GM21717 (cell line): ENCODE results near the gene PRKAB1.

Experiments used
- ATAC-seq: cut with Tn5 transposase; IDR thresholded peaks from one replicate; pipeline ENCODE4 v1.9.1; 2021; ENCODE audit warnings: mild to moderate bottlenecking, moderate library complexity; ENCODE audit not compliant: unreplicated experiment

PRKAB1 gene

DNA sequence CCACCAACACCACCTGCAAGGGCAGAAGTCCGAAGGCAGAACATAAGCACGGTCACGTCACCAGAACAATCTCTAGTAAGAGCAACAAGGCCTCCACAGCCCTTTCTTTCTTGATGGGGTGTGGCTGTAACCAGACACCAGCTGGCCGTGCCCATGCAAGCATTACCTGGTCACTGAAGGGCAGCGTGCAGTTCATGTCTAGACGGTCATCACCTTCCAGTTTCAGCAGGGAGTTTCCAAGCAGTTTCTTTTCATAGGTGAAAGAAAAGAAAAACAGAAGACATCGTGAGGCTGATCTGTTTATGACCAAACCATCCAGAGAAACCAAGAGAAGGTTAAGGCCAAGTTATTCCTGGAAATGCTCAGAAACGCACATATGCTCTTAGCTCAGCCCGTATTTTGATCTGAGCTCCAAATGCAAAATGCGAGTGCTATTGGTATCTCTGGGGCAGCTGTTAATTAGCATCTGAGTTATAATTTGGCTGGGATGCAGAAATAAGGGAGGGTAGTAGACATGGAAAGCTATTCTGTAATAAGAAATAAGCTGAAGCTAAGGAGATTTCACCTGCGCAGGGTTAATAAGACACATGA is 42.5 kb downstream of the PRKAB1 start:
- ATAC-seq, result no peak

DNA sequence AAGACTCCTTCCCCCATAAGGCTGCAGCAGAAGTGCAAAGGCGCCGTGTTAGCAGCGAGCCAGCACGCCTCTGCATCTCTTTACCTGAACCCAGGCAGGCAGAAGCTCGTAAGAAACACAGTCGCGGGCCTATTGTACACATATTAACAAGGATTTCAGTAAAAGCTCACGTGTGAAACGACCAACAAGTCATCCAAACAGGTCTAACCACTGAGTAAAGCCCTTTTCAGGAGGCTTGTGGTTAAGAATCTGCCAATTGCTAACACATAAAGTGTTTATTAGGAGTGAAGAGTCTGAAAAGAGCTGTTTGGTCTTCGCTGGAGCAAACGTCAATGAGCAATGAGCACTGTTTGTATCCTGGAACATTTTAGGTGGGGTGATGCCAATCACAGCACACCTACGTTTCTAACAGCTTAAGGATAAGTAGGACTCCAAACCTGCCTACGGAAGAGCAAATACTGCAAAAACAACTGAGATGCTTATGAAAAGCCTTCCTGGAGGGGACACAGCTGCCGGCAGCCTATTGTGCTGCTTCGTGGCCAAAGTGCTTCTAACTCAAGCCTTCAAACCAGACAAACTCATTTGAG is 43.1 kb downstream of the PRKAB1 start:
- no peak for ATAC-seq

DNA sequence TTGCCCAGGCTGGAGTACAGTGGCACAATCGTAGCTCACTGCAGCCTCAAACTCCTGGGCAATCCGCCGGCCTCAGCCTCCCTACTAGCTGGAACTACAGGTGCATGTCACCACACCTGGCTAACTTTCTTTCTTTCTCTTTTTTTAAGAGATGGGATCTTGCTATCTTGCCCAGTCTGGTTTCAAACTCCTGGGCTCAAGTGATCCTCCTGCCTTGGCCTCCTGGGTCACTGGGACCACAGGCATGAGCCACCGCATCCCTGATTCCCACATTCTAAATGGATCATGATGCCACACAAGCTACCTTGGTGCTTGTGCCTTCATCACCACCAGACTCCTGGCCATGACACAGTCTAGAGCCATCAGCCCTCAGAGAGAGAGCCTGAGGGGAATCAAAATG is 43.8 kb downstream of the PRKAB1 start:
- ATAC-seq, result no peak

DNA sequence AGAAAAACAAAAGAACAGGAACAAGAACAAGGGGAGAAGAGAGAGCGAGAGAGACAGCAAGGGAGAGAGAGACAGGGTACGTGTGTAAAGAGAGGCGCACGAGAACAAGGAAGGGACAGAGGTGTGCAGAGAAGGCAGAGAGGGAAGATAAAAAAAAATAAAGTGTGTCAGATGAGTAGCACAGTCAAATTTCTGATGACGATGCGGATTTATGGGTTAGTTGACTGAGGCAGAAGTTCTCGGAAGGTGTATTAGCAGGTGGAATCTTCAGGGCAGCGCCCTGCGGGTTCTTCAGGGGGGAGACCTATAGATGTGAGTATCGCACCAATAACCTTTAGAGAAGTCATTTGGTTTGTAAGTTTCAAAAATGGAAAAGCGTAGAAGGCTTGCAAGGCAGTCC is 44.8 kb downstream of the PRKAB1 start:
- no peak for ATAC-seq

DNA sequence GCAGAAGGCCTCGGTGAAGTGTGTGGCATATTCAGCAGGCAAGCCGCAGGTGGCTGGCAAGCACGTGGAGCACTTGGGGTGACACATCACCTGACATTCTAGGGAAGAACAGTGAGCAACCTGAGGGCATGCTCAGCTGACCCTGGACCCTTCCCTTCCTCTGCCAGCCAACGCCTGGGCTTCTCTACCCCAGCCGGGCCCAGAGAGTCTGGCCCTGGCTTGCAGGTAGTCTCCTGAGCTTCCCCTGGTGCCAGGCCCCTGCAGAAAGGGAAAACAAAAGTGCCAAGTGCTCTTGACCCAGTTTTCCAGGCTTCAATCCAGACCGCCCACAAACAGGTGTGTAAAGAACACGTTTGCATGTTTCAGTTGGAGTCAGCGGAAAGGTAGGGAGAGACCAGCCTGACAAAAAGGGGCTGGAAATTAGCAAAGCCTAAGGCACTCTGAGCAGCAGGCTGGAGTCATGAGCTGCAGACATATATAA is 45.7 kb downstream of the PRKAB1 start:
- no peak for ATAC-seq

DNA sequence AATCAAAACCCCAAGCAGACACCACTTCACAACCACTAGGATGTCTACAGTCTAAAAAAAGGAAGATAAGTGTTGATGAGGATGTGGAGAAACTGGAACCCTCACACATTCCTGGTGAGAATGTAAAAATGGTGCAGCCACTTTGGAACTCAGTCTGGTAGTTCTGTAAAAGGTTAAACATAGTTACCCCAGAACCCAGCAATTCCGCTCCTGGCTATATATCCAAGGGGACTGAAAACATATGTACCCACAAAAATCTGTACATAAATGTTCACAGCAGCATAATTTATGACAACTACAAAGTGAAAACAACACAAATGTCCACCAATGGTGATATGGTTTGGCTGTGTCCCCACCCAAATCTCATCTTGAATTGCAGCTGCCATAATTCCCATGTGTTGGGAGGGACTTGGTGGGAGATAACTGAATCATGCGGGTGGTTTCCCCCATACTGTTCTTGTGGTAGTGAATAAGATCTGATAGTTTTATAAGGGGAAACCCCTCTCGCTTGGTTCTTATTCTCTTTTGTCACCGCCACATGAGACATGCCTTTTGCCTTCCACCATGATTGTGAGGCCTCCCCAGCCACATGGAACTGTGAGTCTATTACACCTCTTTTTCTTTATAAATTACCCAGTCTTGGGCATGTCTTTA is 46.8 kb downstream of the PRKAB1 start:
- ATAC-seq, result no peak

DNA sequence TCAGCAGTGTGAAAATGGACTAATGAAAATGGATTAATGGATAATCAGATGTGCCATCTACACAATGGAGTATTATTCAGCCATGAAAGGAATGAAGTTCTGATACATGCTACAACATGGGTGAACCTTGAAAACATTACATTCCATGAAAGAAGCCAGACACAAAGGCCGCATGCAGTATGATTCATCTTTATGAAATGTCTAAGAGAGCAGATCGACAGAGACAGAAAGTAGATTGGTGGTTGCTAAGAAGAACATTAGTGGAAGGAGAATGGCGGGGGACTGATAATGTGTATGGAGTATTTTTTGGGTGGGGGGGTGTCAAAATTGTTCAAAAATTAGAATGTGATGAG is 47.3 kb downstream of the PRKAB1 start:
- ATAC-seq, result no peak

DNA sequence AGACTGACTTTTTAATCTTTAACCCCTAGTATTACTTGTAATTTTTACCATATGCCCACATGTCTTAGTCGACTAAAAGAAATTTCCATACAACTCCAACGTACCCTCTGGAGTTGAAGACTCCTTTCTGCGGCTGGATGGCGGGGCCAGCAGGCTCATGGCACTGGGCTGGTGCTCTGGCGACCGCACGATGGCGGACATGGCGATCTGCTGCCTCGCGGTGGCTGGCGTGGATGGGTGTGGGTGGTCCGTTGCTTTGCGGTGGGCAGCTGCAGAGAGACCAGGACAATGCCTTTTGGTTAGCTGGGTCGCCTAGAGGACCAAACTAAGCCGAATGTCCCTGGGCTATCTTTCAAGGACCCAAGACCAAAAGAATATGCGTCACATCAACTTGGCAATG is 50.2 kb downstream of the PRKAB1 start:
- no peak for ATAC-seq

DNA sequence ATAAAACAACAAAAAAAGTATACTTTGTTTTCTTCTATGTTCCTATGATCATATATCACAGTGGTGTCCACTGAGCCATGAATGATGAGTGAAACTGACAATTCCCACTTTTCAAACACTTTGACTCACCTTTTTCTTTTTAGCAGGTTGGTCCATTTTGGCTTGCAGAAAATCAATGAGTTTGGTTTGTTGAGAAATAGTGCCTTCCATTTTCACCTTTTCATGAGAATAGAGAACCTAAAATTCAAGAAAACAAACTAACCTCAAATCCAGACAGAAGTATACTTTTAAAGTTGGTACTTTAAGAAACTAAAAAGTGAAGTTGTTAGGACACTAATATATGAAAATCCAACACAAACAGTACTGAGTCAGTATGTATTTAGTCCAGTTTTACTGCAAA is 52.4 kb downstream of the PRKAB1 start:
- ATAC-seq, result no peak

DNA sequence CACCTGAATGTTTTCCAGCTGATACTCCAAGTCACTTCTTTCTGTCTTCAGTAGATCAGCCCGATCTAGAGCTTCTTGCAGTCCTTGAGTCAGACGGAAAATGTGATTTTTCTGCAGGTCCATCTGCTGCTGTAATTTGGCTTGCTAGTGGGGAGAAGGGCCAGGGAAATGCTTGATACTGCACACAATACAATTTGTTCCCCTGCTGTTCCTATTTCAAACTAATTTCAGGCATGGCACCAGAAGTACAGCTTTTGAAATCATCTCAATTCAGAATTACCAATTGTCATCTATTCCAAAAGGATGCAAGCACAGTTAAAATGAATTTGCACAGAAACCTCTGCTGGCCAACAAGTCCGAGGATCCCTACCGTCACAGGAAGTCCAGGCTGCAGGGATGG is 53.4 kb downstream of the PRKAB1 start:
- no peak for ATAC-seq

DNA sequence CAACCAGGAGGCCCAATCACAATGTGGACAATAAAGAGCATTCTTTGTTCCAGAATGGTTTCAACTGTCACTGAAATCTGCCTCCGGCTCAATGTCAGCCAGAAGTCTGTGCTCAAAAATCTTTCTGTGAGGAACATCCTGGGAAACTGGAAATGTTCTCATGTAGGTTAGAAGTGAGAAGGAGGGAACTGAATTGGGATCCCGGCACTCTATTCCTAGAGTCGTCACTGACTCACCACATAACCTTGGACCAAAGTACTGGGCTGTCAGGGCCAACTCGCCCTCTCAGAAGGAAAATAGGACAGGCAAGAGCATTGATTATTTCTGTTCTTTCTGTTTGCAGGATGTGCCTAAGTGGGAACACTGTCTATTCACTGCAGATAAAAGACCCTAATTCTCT is 57.6 kb downstream of the PRKAB1 start:
- no peak for ATAC-seq

DNA sequence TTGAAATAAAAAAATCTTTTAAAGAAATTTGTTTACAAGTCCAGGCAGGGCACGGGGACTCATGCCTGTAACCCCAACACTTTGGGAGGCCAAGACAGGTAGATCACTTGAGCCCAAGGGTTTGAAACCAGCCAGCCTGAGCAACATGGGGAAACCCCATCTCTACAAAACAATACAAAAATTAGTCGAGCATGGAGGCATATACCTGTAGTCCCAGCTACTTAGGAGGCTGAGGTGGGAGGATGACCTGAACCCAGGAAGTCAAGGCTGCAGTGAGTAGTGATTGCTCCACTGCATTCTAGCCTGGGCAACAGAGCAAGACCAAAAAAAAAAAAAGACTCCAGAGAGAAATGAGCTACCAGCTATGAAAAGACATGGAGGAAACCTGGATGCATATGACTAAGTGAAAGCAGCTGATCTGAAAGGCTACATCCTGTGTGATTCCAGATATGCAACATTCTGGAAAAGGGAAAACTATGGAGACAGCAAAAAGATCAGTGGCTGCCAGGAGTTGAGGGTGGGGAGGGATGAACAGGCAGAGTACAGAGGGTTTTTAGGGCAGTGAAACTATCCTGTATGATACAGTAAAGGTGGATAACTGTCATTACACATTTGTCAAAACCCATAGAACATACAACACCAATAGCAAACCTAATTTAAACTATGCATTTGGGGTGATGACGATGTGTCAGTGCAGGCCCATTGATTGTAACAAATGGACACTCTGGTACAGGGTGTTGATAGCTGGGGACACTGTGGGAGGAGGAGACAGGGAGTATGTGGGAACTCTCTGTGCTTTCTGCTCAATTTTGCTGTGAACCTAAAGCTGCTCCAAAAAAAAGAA is 59.9 kb downstream of the PRKAB1 start:
- no peak for ATAC-seq

DNA sequence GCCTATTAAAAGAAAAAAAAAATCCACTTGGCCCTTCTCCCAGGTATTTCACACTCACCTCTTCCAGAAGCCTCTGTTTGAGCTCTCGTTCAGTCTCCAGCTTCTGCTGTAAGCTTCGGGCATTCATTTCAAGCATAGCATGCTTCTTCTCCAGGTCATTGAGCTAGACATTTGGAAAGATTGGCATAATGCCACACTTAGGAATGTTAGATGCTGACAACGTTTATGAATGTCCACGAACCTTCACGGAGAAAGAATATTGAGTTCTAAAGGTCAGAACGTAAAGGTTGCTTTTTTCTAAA is 60.5 kb downstream of the PRKAB1 start:
- ATAC-seq, result no peak

DNA sequence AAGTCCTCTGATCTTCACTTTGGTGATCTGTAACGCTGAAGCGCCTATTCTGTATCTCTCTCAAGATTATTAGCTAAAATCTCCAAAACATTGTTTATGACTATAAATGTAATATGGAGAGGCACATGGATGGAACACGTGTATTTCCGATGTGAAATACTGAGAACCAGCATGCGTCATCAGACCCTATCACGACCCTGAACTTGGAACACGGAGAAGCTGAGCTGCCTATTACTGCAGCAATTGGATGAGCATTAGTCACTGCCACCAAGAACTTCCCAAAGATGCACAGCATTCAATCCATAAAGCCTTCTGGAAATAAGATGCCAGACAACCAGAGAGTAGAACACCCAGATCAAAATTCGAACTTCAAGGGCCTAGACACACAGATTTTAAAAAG is 61.9 kb downstream of the PRKAB1 start:
- no peak for ATAC-seq

DNA sequence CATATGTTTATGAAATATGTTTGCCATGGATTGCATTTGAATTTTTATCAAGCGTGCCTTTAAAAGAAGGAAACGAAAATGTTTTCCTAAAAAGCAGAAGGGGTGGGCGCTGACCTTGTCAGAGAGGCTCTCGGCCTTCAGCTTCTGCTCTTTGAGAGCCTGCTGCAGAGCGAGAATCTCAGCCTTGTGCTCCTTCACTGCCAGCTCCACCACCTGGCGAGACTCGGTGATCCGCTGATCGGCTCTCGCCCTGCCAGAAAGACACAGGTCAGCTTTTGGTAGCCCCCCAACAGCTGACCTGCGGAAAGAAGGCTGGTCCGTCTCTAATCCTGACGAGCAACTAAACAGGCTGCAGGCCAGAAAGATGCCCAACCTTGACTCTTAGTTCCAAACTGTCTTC is 62.4 kb downstream of the PRKAB1 start:
- ATAC-seq, result no peak
